Raji (cell line): ENCODE measurements around the gene LITAF.

Experiments used
- POLR2A ChIP-seq: IDR thresholded peaks from 2 replicates; pipeline ENCODE4 v1.6.1; 2011; ENCODE audit warnings: low read depth, low read length, control low read depth; ENCODE audit not compliant: insufficient read depth

Gene LITAF

DNA sequence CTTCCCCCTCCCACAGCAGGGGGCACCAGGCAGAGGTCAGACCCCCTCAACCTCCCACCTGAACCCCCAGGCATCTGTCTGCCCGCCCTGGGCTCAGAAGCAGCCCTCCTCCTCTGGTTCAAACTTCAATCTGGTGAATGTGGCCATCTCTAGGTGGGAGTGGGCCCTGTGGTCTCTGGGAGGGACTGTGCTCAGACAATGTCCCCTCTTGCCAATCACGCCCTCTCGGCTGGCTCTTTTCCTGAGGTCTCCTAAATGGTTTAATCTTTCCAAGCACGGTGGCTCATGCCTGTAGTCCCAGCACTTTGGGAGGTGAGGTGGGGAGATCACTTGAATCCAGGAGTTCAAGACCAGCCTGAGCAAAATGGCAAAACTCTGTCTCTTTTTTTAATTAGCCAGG is 15.2 kb downstream of the LITAF start:
- TF ChIP-seq POLR2A, result no peak

DNA sequence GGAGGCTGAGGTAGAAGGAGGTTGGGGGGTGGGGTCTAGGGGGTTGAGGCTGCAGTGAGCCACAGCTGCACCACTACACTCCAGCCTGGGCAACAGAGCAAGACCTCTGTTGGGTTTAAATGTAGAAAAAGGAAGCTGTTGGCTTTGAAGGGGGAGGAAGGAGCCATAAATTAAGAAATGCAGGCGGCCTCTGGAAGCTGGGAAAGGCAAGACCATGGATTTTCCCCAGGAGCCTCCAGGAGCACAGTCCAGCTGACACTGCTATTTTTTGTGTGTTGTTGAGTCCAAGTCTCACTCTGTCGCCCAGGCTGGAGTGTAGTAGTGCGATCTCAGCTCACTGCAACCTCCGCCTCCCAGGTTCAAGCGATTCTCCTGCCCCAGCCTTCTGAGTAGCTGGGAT is 15.9 kb downstream of the LITAF start:
- no peak for TF ChIP-seq POLR2A

DNA sequence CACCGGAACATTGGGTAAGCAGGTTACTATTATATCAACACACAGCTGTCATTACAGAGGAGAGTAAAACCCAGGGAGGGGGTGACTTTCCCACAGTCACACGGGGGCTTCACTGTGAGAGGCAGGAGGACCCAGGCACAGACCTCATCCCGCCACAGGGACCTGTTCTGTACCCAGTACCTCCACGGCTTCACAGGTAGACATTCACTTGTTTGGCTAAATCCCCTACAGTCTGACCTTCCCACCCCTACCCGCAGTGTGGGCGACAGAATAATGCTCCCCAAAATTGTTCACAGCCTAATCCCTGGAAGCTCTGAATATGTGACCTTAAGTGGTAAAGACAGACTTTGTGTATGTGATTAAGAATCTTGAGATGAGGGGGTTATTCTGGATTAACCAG is 16.5 kb downstream of the LITAF start:
- TF ChIP-seq POLR2A, result no peak

DNA sequence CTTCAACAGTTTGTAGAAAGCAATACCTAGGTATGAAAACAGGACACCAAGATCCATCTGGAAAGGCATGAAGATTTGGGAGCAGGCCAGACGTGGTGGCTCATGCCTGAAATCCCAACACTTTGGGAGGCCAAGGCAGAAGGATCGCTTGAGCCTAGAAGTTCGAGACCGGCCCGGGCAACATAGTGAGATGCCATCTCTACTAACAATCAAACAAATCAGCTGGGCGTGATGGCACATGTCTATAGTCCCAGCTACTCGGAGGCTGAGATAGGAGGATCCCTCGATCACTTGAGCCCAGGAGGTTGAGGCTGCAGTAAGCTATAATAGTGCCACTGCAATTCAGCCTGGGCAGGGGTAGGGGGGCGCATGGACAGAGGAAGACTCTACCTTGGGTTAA is 20.3 kb downstream of the LITAF start:
- TF ChIP-seq POLR2A, result no peak

DNA sequence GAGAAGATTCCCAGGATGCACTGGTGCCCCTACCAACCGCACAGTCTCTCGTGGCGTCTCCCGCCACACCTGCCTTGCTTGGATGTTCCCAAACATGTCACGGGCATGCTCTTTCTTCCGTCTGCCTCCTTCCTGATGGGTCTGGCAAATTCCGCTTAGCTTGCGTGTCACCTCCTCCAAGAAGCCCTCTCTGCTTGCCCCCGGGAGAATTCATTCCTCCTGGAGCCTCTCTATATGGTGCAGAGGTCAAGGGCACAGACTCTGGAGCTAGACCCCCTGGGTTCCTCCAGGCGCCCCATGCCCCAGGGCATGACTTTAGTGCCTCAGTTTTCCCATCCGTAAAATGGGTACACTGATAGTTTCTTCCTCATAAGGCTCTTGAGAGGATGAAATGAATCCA is 21.1 kb downstream of the LITAF start:
- no peak for TF ChIP-seq POLR2A

DNA sequence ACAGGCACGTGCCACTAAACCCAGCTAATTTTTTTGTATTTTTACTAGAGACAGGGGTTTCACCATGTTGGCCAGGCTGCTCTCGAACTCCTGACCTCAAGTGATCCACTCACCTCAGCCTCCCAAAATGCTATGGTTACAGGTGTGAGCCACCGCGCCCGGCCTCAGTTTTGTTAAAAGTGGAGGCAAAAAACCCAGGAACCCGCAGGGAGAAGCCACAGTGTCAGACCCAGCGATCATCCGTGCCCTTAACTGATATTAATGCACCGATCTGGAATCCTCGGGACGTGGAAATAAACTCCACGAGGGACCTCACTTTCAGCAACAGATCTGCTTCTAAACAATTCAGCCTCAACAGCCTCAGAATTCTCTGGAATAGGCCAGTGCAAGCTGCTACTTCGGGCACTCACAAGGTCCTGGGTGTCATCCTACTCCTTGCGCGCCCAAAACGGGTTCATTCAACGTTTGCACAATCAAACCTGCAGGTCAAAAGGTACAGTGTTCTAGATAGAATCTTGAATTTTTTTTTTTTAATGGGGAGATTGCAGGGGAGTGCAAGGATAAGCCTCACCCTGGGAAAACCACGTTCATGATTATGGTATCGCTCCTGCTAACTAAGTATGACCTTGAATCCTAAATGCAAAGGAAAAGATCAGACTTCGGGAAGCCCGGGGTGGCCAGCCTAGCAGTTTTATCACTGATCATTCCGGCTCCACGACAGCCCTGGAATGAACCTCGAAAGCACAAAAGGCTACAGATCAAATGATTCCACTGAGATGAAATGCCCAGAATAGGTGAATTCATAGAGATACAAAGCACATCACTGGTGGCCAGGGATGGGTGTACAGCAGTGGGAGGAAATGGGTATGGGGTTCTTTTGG is 22.4 kb downstream of the LITAF start:
- TF ChIP-seq POLR2A, result no peak

DNA sequence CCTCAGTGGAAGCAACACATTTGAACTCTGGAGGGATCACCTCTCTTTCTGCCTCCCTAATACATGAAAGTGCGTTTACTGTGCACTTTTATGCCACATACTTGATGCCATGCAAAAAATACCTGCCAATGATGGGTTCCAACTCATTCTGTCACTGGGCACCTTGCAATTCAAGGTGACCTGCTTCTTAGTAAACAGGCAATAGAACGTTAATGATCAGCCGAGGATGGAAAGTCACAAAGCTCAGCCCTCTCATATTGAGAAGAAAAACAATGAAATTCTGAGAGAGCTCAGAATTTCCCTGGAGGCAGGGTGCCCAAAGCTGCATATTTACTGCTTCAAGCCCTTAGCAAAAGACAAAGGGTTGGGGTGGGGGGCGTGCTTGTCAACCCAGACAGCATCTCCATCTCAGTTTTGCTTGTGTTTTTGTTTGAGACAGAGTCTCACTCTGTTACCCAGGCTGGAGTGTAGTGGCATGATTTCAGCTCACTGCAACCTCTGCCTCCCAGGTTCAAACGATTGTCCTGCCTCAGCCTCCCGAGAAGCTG is 23.2 kb downstream of the LITAF start:
- no peak for TF ChIP-seq POLR2A

DNA sequence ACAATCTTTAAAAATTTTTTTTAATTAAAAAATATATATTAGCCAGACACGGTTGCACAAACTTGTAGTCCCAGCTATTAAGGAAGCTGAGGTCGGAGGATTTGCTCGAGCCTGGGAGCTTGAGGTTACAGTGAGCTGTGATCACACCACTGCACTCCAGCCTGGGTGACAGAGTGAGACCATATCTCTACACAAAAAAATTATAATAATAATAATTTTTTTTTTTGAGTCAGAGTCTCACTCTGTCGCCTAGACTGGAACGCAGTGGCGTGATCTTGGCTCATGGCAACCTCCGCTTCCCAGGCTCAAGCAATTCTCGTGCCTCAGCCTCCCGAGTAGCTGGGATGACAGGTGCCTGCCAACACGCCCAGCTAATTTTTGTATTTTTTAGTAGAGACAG is 23.8 kb downstream of the LITAF start:
- no peak for TF ChIP-seq POLR2A

DNA sequence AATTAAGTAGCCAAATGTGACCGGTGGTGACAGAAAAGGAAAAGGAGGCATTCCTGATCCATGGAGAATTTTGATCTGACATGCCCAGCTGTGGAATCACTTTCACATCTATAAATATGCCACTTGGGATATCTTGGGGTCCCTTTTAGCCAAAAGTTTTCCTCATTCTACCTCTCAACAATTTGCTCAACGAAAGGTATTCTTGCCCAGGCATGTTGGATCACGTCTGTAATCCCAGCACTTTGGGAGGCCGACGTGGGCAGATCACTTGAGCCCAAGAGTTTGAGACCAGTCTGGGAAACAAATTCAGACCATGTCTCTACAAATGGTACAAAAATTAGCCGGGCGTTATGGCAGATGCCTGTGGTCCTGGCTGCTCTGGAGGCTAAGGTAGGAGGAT is 24.3 kb downstream of the LITAF start:
- TF ChIP-seq POLR2A, result no peak

DNA sequence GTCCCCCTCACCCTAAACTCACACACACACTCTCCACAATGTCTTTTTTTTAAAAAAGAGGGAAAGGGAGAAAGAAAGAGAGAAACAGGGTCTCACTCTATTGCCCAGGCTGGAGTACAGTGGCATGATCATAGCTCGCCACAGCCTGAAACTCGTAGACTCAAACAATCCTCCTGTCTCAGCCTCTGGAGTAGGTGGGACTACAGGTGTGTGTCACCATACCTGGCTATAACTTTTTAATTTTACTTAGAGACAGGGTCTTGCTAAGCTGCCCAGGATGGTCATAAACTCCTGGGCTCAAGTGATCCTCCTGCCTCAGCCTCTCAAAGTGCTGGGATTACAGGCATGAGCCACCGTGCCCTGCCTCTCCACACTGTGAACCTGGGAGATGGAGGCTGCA is 24.9 kb downstream of the LITAF start:
- no peak for TF ChIP-seq POLR2A

DNA sequence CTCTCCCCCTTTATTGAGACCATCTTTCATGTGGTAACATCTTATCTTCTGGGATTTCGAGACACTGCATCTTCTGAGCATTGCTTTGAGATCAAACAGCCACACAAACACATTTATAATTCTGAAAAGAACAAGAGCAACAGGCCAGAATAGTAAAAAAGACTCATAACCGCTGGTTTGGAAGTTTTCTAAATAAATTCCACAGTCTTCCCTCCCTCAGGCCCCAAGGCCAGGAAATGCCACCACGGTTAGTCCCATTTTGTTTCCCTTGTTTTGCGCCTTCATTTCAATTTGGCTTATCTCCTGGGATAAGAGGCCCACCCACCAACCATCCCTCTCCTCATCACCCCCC is 25.3 kb downstream of the LITAF start:
- TF ChIP-seq POLR2A, result no peak

DNA sequence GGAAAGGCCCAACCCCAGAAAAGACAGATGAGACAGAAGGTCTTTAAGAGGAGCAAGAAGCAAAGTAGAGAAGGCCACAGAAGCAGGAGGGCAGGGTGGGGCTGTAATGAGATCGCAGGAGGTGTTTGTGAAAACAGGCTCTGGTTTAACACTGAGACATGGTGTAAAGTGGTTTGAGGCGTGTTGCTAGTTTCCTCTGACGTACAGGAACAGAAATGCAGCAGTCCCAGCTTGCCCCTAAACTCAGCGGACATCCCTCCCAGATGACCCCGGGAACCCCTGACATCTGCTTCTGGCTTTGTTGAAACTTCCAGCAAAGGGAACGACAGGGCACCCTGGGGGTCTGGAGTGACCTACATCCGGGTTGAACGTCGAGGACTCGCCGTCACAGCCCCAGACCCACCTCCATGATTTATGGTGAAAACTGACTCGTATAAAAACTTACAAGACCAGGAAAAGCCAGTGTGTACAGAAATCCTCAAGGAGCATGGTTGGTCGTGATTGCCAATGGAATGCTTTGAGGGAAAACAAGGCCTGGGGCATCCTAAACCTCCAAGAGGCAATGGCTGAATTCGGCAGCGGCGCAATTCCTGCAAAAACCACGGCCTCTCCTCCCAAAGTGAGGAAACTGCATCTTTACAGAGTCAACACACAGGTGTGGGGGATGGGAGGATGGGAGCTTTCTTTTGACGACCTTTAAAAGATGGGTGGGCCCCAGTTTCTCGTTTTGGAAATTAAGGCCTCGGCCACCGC is 25.8 kb downstream of the LITAF start:
- TF ChIP-seq POLR2A, result no peak

DNA sequence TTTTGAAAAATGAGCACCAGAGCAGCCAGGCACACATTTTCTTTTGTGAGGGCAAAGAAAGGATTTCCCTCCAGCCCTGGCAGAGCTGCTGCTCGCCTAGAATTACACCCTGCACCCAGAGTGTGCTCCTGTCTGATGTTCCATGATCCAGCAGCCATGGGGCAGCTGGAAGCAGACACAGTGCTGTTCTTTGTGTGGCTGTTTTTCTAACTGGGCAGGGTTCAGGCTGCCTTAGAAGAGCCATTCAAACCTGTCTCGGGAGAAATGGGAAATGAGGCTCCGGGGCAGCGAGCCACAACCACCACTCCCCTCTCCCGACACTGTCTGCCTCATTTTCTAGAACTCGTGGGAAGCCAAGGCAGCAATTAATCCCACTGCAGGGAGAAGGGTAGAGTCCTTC is 28.9 kb downstream of the LITAF start:
- TF ChIP-seq POLR2A, result no peak

DNA sequence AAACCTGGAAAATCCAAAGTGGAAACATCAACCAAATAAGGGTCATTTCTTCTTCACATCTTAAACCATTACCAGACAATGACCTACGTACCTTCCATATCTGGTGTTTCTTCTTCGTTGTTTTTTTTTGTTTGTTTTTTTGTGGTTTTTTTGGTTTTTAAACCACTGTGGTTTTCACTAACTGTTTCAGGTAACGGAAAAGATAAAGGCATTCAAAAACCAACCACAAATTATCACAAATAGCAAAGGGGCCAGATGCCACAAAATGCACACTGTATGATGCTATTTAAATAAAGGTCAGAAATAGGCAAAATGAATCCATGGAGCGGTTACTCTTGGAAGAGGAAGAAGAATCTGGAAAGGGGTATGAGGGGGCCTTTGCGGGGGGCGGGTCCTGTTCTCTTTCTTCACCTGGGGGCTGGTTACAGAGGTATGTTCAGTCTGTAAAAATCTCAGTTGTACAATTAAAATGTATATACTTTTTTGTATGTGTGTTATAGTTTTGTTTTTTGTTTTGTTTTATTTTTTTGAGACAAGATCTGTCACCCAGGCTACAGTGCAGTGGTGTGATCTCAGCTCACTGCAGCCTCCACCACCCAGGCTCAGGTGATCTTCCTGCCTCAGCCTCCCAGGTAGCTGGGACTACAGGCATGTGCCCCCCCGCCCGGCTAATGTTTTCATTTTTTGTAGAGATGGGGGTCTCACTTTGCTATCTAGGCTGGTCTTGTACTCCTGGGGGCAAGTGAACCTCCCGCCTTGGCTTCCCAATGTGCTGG is 29.6 kb downstream of the LITAF start:
- no peak for TF ChIP-seq POLR2A

DNA sequence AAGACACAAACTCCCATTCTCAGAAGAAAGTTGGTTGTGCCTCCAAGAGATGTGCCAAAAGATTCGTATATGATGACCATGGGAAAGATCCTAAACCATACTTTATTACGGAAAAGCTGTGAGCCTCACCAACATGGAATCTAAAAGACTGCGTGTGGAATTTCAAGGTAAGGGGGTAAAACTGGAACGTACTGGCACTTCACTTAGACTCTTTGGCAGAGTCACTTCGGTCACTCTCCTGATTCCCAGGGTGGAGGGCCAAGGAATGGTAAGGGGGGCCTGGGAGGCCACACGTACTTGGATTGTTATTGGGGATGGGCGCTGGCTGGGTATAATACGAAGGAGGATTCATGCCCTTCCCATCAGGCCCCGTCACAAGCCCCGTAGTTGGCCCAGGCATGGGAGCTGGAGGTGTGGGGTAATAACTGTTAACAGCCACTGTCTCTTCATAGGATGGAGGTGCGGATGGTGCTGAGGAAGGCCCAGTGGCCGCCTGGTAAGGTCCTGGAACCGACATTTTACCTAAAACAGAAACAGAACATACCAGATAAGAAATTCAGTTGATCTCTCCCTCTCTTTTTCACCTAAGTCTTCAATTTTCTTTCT is 30.4 kb downstream of the LITAF start:
- TF ChIP-seq POLR2A, result no peak

DNA sequence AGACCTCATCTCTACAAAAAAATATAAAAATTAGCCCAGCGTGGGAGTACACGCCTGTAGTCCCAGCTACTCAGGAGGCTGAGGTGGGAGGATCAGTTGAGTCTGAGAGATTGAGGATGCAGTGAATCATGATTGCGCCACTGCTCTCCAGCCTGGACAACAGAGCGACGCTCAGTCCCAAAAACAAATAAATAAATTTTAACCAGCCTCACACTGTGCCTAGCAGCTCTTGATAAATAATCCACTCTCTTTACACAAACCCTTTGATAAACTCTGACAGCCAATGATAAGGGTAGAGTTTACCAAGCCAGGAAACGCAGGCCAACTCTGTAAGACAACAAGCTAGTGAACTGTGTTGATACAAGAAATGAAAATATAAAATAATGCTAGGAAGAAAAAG is 32.7 kb downstream of the LITAF start:
- no peak for TF ChIP-seq POLR2A

DNA sequence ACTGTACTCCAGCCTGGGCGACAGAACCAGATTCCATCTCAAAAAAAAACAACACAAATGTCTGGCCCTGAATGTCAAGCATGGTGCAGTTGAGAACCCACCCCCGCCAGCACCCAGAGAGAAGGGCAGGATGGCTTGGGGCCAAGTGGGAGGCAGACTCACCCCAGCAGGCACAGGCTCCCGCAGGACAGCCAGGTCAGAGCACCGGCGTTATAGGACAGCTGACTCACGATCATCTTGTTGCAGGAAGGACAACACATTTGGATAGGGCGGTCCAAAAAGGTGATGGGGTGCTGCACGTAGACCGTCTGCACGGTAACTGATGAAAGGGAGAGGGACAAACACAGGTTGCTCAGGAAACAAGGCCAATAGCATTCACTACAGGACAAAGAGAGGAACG is 33.3 kb downstream of the LITAF start:
- no peak for TF ChIP-seq POLR2A
